HepG2 (cell line): Measurements from ENCODE around the gene SSH3.

Experiments used
- GTF2F1 ChIP-seq: fragments of 150-350 bp; IDR thresholded peaks from 2 replicates; pipeline ENCODE4 v1.6.1; 2014; ENCODE audit warnings: low read length
- MAFF ChIP-seq: IDR thresholded peaks from 2 replicates; pipeline ENCODE4 v1.6.1; 2011; ENCODE audit warnings: low read depth, low read length, improper control_type of control experiment
- MBNL3 ChIP-seq: fragments of 250-450 bp; sonication (Bioruptor Pico); conservative IDR thresholded peaks from 2 replicates; pipeline ENCODE4 v1.8.0; 2022; ENCODE audit warnings: mild to moderate bottlenecking, inconsistent platforms
- RARG ChIP-seq: sonication (generic); formaldehyde crosslinking; IDR thresholded peaks from 2 replicates; pipeline ENCODE4 v1.4.0; 2020; ENCODE audit warnings: low read depth, mild to moderate bottlenecking, missing genetic modification reagents
- ZBTB4 ChIP-seq: sonication (generic); formaldehyde crosslinking; IDR thresholded peaks from 2 replicates; pipeline ENCODE4 v1.4.0; 2020; ENCODE audit warnings: missing genetic modification reagents, mild to moderate bottlenecking, borderline replicate concordance
- ZNF770 ChIP-seq: sonication (generic); formaldehyde crosslinking; IDR thresholded peaks from 2 replicates; pipeline ENCODE4 v1.5.0; 2020; ENCODE audit warnings: mild to moderate bottlenecking, missing genetic modification reagents

GRCh38 chr11:67300256-67300755 lies 3.0 kb upstream of the SSH3 start:
- TF ChIP-seq ZBTB4 (CRISPR knock-in tag), result no peak
- no peak for TF ChIP-seq GTF2F1
- no peak for TF ChIP-seq RARG (CRISPR knock-in tag)
- TF ChIP-seq MBNL3 (CRISPR knock-in tag), result no peak
- no peak for TF ChIP-seq ZNF770 (CRISPR knock-in tag)
- no peak for TF ChIP-seq MAFF
